ENCODE results near the gene A2M.

A2M gene

DNA sequence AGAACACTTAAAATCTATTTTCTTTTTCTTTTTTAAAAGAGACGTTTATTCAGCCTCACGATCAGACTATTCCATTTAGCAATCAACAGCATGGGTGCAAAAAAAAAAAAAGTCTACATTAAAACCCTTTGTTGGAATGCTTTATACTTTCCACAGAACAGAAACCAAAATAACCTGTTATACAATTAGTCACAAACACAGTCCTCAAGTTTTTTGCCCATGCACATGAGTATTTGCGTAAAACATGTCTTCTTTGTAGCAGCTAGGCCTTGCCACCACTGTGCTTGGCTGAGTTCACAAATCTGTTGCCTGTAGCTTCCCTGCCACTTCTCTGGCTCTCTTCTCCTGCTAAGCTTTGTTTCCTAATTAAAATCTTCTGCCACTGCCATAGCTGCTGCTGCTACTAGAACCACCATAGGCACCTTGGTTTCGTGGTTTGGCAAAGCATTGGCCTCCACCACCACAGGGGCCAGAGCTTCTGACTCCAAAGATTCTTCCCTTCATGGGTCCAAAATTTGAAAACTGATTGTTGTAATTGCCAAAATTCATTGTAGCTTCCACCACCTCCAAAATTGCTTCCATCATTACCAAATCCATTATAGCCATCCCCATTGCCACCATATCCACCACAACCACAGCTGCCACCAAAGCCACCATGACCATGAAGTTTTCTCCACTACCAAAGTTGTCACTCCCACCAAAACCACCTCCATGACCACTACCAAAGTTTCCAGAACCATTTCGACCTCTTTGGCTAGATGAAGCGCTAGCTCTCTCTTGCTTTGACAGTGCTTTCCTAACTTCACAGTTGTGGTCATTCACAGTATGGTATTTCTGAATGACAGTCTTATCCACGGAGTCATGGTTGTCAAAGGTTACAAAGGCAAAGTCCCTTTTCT, 88.3 kb downstream of the A2M start:
- in situ Hi-C loops (cut with MboI; ENCODE audit: low pct_unique_long_range_greater_than_20kb, low sequenced_read_pairs, unreplicated experiment) = no loop called here
- no peak for DNase-seq (ENCODE audit: low spot score)
- TF ChIP-seq, protein P1, sequence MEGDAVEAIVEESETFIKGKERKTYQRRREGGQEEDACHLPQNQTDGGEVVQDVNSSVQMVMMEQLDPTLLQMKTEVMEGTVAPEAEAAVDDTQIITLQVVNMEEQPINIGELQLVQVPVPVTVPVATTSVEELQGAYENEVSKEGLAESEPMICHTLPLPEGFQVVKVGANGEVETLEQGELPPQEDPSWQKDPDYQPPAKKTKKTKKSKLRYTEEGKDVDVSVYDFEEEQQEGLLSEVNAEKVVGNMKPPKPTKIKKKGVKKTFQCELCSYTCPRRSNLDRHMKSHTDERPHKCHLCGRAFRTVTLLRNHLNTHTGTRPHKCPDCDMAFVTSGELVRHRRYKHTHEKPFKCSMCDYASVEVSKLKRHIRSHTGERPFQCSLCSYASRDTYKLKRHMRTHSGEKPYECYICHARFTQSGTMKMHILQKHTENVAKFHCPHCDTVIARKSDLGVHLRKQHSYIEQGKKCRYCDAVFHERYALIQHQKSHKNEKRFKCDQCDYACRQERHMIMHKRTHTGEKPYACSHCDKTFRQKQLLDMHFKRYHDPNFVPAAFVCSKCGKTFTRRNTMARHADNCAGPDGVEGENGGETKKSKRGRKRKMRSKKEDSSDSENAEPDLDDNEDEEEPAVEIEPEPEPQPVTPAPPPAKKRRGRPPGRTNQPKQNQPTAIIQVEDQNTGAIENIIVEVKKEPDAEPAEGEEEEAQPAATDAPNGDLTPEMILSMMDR (IDR thresholded peaks at IDR 0.05; ENCODE audit: extremely low read depth, insufficient read depth, missing control alignments) = no peak

DNA sequence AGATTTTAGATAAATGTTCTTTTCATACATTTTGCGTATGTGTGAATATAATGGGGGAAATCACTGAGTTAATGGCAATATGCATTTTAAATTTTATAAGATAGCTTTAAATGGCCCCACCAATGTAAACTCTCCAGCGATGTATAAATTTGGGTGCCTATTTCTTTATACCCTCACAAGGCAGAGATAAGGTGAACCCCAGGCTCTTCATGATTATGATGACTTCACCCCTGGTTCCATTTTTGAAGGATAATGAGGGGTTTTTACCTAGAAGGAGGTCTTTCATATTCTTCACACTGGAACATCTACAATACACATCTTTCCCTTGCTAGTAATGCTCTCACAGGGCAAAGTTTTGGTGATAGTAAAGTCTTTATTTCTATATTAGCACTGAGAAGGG, 91.2 kb downstream of the A2M start:
- DNase-seq (ENCODE audit: low spot score) = no peak
- in situ Hi-C loops (cut with MboI; ENCODE audit: low pct_unique_long_range_greater_than_20kb, low sequenced_read_pairs, unreplicated experiment) = no loop called here
- TF ChIP-seq, protein P1 (IDR thresholded peaks at IDR 0.05; ENCODE audit: extremely low read depth, insufficient read depth, missing control alignments) = no peak

DNA sequence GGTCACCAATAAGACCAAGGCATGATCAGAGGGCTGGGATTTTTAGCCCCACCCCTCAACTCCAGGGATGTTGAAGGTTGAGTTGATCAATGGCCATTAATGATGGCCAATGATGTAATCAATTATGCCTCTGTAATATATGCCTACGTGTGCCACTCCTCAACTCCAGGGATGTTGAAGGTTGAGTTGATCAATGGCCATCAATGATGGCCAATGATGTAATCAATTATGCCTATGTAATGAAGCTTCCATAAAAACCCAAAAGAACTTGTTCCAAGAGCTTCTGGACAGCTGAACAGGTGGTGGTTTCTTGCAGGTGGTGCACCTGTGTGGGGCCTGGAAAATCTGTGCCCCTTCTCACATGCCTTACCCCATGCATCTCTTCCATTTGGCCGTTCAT, 93.1 kb downstream of the A2M start:
- TF ChIP-seq, protein P1 (IDR thresholded peaks at IDR 0.05; ENCODE audit: extremely low read depth, insufficient read depth, missing control alignments) = no peak
- DNase-seq (ENCODE audit: low spot score) = no peak
- in situ Hi-C loops (cut with MboI; ENCODE audit: low pct_unique_long_range_greater_than_20kb, low sequenced_read_pairs, unreplicated experiment) = no loop called here

Measured in GM13977 (cell line).